Transverse colon (tissue), 4 donors: ENCODE data around the gene FAM131C.

Experiments used
- CTCF ChIP-seq, 5 experiments: fragments of 200-600 bp in 3 of 5; fragments of 450-650 bp in 2 of 5; sonication (generic) in 3 of 5; IDR thresholded peaks; 1 replicate in 2 of 5; 2 replicates in 3 of 5; pipeline ENCODE4 v1.5.1; 2016 to 2017; ENCODE audit warnings: antibody characterized with exemption in 5 of 5, inconsistent platforms in 3 of 5, mild to moderate bottlenecking in 2 of 5, moderate library complexity in 1 of 5
- EP300 ChIP-seq: sonication (generic); formaldehyde crosslinking; IDR thresholded peaks from one replicate; pipeline ENCODE4 v1.6.1; 2017; ENCODE audit warnings: antibody characterized with exemption, low read depth
- POLR2AphosphoS5 ChIP-seq, 3 donors: sonication (generic); formaldehyde crosslinking; IDR thresholded peaks; one replicate each; pipeline ENCODE4 v1.6.1; 2016; ENCODE audit warnings: antibody characterized with exemption in 3 of 3

- TF ChIP-seq POLR2AphosphoS5 (IDR thresholded peaks at IDR 0.05) = no peak
- no peak for TF ChIP-seq CTCF (IDR thresholded peaks at IDR 0.05)
- no peak for TF ChIP-seq EP300
These were observed 47.5 kb upstream of the FAM131C start for GRCh38 chr1:16120940-16121410.
